H1 (cell line): ENCODE results near the gene FRMD4A. TPM values are rescaled to one million over a fixed set of nuclear protein-coding genes. Genes with fewer than 3 reads are reported as not detected.

Source experiments
- ATF2 ChIP-seq: IDR thresholded peaks from 2 replicates; pipeline ENCODE4 v1.6.1; 2012; ENCODE audit warnings: low read length, inconsistent platforms
- polyA plus RNA-seq, 7 experiments: library from polyadenylated mRNA; depleted of rRNA in 3 of 7; stranded (reverse) in 5 of 7; unstranded in 2 of 7; fragments of >200 nt in 5 of 7; fragments of 200-250 nt in 2 of 7; gene quantifications; 1 replicate in 5 of 7; 2 replicates in 1 of 7; 4 replicates in 1 of 7; pipeline versions ENCODE4 v1.2.1 to v1.2.3, GENCODE V29; 2011 to 2013; ENCODE audit warnings: missing spikeins in 2 of 7, mixed read lengths in 2 of 7
- total RNA-seq: library from RNA; stranded (reverse); fragmentation: NEBNext Ultra II Directional; extraction: Animal tissue kit (Norgen Biotek cat#: 25700); gene quantifications from 2 replicates; pipeline ENCODE4 v1.2.1, GENCODE V29; 2021

FRMD4A gene
- total and polyA plus RNA-seq, 2 of the 8 experiments (the other 6 are each of a cell fraction or from before 2014, with no cell fraction given): 38.6 to 39.6 TPM

GRCh38 chr10:13669901-13670300 is 660.8 kb downstream of the FRMD4A start (continued):
- no peak for TF ChIP-seq ATF2
